Prostate gland (tissue), 2 donors: ENCODE data around the gene SH3PXD2A. TPM values are rescaled to one million over a fixed set of nuclear protein-coding genes. Genes with fewer than 3 reads are reported as not detected.

Experiments
- DNase-seq: peaks from one replicate; pipeline ENCODE4 v3.0.0-alpha.2; 2019; ENCODE audit warnings: low spot score
- H3K27ac ChIP-seq, 2 donors: fragments of 200-600 bp; sonication (generic); 2 replicates each; pipeline ENCODE4 v1.5.1; 2017 to 2019
- H3K27me3 ChIP-seq: fragments of 200-600 bp; sonication (generic); replicated peaks from 2 replicates; pipeline ENCODE4 v1.5.1; 2019; ENCODE audit not compliant: insufficient read depth
- H3K36me3 ChIP-seq, 2 donors: fragments of 200-600 bp; sonication (generic); 1 replicate in 1 of 2; 2 replicates in 1 of 2; pipeline versions ENCODE4 v1.5.1 to v1.8.1; 2017 to 2019
- H3K4me1 ChIP-seq: fragments of 200-600 bp; sonication (generic); replicated peaks from 2 replicates; pipeline ENCODE4 v1.5.1; 2019
- H3K4me3 ChIP-seq, 2 donors: fragments of 200-600 bp; sonication (generic); 2 replicates each; pipeline ENCODE4 v1.5.1; 2017 to 2019
- H3K9me3 ChIP-seq: fragments of 200-600 bp; sonication (generic); 2 replicates; pipeline ENCODE4 v1.5.1; 2017
- CTCF ChIP-seq, 4 experiments: fragments of 200-600 bp in 2 of 4; fragments of 450-650 bp in 2 of 4; sonication (generic) in 2 of 4; IDR thresholded peaks; 1 replicate in 3 of 4; 2 replicates in 1 of 4; pipeline ENCODE4 v1.5.1; 2016 to 2019; ENCODE audit warnings: antibody characterized with exemption in 4 of 4, mild to moderate bottlenecking in 2 of 4, moderate library complexity in 2 of 4
- POLR2A ChIP-seq: fragments of 450-650 bp; IDR thresholded peaks from one replicate; pipeline ENCODE4 v1.6.1; 2016; ENCODE audit warnings: antibody characterized with exemption, mild to moderate bottlenecking
- POLR2AphosphoS5 ChIP-seq: sonication (generic); formaldehyde crosslinking; IDR thresholded peaks from one replicate; pipeline ENCODE4 v1.6.1; 2017; ENCODE audit warnings: antibody characterized with exemption
- WGBS: methylation state at CpG from one replicate; pipeline ENCODE4 v1.1.5; 2018; 5-methylcytosine and 5-hydroxymethylcytosine counted together
- intact Hi-C: fragments of 100-400 bp; cut with DNase I; formaldehyde crosslinking; loops from one replicate; pipeline ENCODE4 v1.14.2; 2022
- total RNA-seq, 2 donors: library from RNA; depleted of rRNA; stranded (reverse); fragments of >200 nt; gene quantifications; one replicate each; pipeline ENCODE4 v1.1.0, GENCODE V29; 2016

Gene SH3PXD2A
- total RNA-seq, 2 donors from 2014 or later: 14.2 to 26.4 TPM

GRCh38 chr10:103890688-103891087 lies 35.3 kb upstream of the SH3PXD2A start:
- 88% methylated on average over 2 of the region's 2 CpGs for WGBS
- no peaks in the 10 kb centered on the region for H3K27me3 ChIP-seq
- no peaks in the 10 kb centered on the region for H3K4me1 ChIP-seq
- no peak for TF ChIP-seq POLR2A
- H3K4me3 ChIP-seq: no peak overlapping the region
- no peaks in the 10 kb centered on the region for H3K9me3 ChIP-seq
- no peak overlapping the region for H3K27ac ChIP-seq
- no peak for DNase-seq
- intact Hi-C loops: loop anchor here (5.0 kb wide), 1 partner anchor 317 kb away; no protein-coding TSS in a partner anchor
- no peaks in the 10 kb centered on the region for H3K36me3 ChIP-seq

DNA sequence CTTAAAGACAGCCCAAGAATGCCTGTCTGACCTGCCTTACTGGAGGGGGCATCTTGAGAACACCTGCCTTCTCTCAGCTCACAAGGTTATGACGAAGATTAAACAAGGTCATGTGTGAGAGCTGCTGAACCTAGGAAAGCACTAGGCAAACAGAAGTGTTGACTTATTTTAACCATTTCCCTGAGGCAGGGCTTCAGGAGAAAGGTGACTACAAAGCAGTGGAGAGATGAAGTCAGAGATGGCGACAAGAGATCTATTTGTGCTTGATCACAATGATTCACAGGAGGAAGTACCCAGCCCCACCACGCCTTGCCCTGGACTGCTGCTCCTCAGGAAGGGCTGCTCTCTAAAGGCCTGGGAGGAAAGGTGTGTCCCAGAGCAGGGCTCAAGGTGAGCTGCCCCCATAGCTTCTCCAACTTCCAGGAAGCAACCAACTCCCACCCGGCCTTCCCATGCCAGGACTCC lies 34.9 kb upstream of the SH3PXD2A start:
- H3K36me3 ChIP-seq: no peaks in the 10 kb centered on the region
- no peak overlapping the region for H3K4me3 ChIP-seq
- WGBS: 74% methylated on average over 4 of the region's 4 CpGs
- no peaks in the 10 kb centered on the region for H3K9me3 ChIP-seq
- DNase-seq: peak; percentile 14
- TF ChIP-seq CTCF (IDR thresholded peaks at IDR 0.05): no peak
- TF ChIP-seq POLR2AphosphoS5: peak; percentile 31
- peak; percentile 26 for TF ChIP-seq POLR2A
- no peak overlapping the region for H3K27ac ChIP-seq
- no peaks in the 10 kb centered on the region for H3K27me3 ChIP-seq
- no peaks in the 10 kb centered on the region for H3K4me1 ChIP-seq
- intact Hi-C loops: loop anchor here (5.0 kb wide), 1 partner anchor 317 kb away; no protein-coding TSS in a partner anchor

DNA sequence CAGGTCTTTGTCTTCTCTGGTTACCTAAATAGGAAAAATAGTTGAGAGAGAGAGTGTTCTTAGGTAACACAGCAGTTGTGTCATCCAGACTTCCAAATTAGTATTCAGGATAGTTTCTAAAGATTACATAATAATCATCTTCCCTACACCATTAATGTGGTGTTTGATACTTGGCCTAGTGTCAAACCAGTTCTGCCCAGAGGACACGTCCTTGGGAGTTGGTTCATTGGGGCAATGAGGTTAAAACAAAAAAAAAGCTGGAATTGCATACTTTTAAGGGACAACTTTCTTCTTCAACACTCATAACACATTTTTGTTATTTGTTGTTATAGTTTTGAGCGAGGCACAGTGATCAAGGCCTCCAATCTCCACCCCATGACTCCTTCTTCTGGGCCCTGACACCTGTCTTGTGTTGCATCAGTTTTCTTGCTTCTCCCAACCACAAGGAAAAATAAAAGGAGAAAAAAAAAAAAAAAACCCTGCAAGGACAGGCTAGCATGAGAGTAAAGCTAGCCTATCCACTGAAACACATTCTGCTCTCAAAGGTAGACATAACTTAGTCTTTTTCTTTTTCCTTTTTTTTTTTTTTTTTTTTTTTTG lies 33.8 kb upstream of the SH3PXD2A start:
- Histone ChIP-seq H3K36me3 (no peaks in the 10 kb centered on the region), H3K27ac (no peak overlapping the region), H3K4me3 (no peak overlapping the region), H3K4me1 (no peaks in the 10 kb centered on the region), H3K9me3 (no peaks in the 10 kb centered on the region), H3K27me3 (no peaks in the 10 kb centered on the region)
- TF ChIP-seq POLR2A (no peak), CTCF (IDR thresholded peaks at IDR 0.05) (no peak), POLR2AphosphoS5 (no peak)
- intact Hi-C loops: loop anchor here (5.0 kb wide), 1 partner anchor 233 kb away; the partner anchor contains the start of gene SFR1
- no peak for DNase-seq
- WGBS: 68% methylated on average over 2 of the region's 2 CpGs

DNA sequence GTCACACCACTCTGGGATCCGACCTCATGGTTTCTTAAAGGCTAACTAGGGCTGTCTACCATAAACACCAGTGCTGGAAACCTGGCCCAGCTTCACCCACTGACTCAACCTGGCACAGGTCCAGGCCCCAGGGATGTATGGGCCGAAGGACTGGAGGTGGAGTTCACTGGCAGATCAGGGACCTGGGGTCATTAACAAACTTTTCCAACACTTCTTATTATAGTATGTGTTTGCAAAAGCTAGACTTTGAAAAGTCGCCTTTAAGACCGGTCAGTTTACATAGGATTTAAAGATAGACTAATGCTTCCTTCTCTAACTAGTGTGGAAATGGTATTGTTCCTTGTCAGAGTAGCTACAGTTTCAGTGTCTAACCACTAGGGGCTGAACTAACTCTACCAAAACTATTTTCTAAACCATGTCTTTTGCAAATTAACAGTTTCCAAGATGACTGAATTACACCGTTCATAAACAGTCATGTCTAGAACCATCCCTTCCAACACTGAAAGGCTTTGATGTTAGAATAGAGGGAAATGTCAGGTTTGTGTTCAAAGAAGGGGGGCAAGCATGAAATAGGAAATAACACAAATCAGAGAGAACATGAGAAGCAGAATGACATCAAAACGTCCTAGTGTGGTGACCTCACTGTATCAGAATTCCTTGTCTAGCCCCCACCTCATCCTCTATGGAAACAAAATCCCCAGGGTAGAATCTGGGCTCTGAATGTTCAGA lies 32.9 kb upstream of the SH3PXD2A start:
- no peaks in the 10 kb centered on the region for H3K27me3 ChIP-seq
- no peak overlapping the region for H3K27ac ChIP-seq
- DNase-seq: peak; percentile 42
- no peak overlapping the region for H3K4me3 ChIP-seq
- TF ChIP-seq CTCF (IDR thresholded peaks at IDR 0.05) (peak in 3 of 4 experiments; percentile 88 to 98 (median 92)), POLR2A (no peak), POLR2AphosphoS5 (peak; percentile 55)
- 4% methylated on average over 6 of the region's 6 CpGs for WGBS
- no peaks in the 10 kb centered on the region for H3K36me3 ChIP-seq
- H3K4me1 ChIP-seq: no peaks in the 10 kb centered on the region
- no peaks in the 10 kb centered on the region for H3K9me3 ChIP-seq
- intact Hi-C loops: loop anchor here (5.0 kb wide), 1 partner anchor 234 kb away; the partner anchor contains the start of gene SFR1

DNA sequence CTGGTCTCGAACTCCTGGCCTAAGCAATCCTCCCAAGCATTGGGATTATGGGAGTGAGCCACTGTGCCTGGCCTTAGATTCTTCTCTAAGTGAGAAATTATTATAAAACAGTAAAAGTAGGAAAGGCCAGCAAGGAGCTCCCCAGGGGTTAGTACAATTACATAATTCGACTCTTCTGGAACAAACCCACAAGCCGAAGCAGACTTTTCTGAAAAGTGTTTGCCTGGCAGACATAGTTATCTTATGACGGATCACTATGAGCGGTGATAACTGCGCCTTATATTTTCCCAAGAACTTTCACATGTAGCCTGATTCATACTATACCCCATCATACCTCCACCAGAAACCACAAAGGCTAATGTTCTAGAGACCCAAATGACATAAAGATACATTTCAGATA lies 30.2 kb upstream of the SH3PXD2A start:
- H3K9me3 ChIP-seq: no peaks in the 10 kb centered on the region
- WGBS: 79% methylated on average over 6 of the region's 6 CpGs
- H3K4me1 ChIP-seq: no peaks in the 10 kb centered on the region
- intact Hi-C loops: loop anchor here (5.0 kb wide), 1 partner anchor 237 kb away; the partner anchor contains the start of gene SFR1
- no peak for DNase-seq
- TF ChIP-seq POLR2A (no peak), CTCF (IDR thresholded peaks at IDR 0.05) (no peak)
- no peak overlapping the region for H3K4me3 ChIP-seq
- no peaks in the 10 kb centered on the region for H3K27me3 ChIP-seq
- no peaks in the 10 kb centered on the region for H3K36me3 ChIP-seq
- no peak overlapping the region for H3K27ac ChIP-seq
